HEK293 (cell line): ENCODE results near the gene TSPAN2.

Experiments used
- CTCF ChIA-PET: fragments of 350-600 bp; formaldehyde crosslinking; extraction: SDS; loops from one replicate; lab custom pipeline; 2021; ENCODE audit warnings: antibody characterized with exemption; lab: Yijun Ruan, JAX
- POLR2A ChIA-PET: fragments of 300-600 bp; formaldehyde crosslinking; extraction: SDS; loops from one replicate; lab custom pipeline; 2020; ENCODE audit warnings: antibody characterized with exemption, inconsistent platforms; lab: Yijun Ruan, JAX
- H3K27ac ChIP-seq: fragments of 200-500 bp; sonication (Bioruptor generic); 2 replicates; pipeline ENCODE4 v1.5.1; 2014; ENCODE audit warnings: low read depth, low read length, control low read depth, inconsistent platforms; ENCODE audit errors: extremely low read depth
- H3K36me3 ChIP-seq, 2 experiments: fragments of 200-500 bp in 1 of 2; sonication (Bioruptor generic) in 1 of 2; 1 replicate in 1 of 2; 2 replicates in 1 of 2; pipeline ENCODE4 v1.5.1; 2014 to 2017; ENCODE audit warnings: inconsistent platforms in 2 of 2, low read length in 2 of 2; ENCODE audit not compliant: control insufficient read depth in 2 of 2, insufficient read depth in 1 of 2
- H3K4me1 ChIP-seq: fragments of 200-500 bp; sonication (Bioruptor generic); 2 replicates; pipeline ENCODE4 v1.5.1; 2014; ENCODE audit warnings: mild to moderate bottlenecking, low read length, inconsistent platforms; ENCODE audit not compliant: control insufficient read depth, insufficient read depth
- H3K4me3 ChIP-seq: 2 replicates; pipeline ENCODE4 v1.5.1; 2011; ENCODE audit warnings: low read depth, mild to moderate bottlenecking, control low read depth, low read length, moderate library complexity
- H3K9me3 ChIP-seq: fragments of 200-500 bp; sonication (Bioruptor generic); 2 replicates; pipeline ENCODE4 v1.5.1; 2014; ENCODE audit warnings: low read depth, low read length, inconsistent platforms; ENCODE audit not compliant: control insufficient read depth, insufficient read depth
- KLF8 ChIP-seq: fragments of 450-650 bp; formaldehyde crosslinking; IDR thresholded peaks from 2 replicates; pipeline ENCODE4 v1.5.1; 2016; ENCODE audit warnings: missing biosample characterization, missing genetic modification characterization
- YY2 ChIP-seq: fragments of 450-650 bp; formaldehyde crosslinking; IDR thresholded peaks from 2 replicates; pipeline ENCODE4 v1.5.1; 2016; ENCODE audit warnings: missing biosample characterization, missing genetic modification characterization
- ZBTB20 ChIP-seq: fragments of 450-650 bp; formaldehyde crosslinking; IDR thresholded peaks from 2 replicates; pipeline ENCODE4 v1.5.1; 2016; ENCODE audit warnings: missing biosample characterization, missing genetic modification characterization
- ZNF133 ChIP-seq: fragments of 450-650 bp; formaldehyde crosslinking; IDR thresholded peaks from 2 replicates; pipeline ENCODE4 v1.5.1; 2016; ENCODE audit warnings: missing biosample characterization, missing genetic modification characterization
- ZNF155 ChIP-seq: fragments of 450-650 bp; formaldehyde crosslinking; IDR thresholded peaks from 2 replicates; pipeline ENCODE4 v1.5.1; 2016; ENCODE audit warnings: missing biosample characterization, missing genetic modification characterization
- ZNF223 ChIP-seq: fragments of 450-650 bp; formaldehyde crosslinking; IDR thresholded peaks from 2 replicates; pipeline ENCODE4 v1.5.1; 2016; ENCODE audit warnings: missing biosample characterization, missing genetic modification characterization
- ZNF239 ChIP-seq: fragments of 450-650 bp; formaldehyde crosslinking; IDR thresholded peaks from 2 replicates; pipeline ENCODE4 v1.5.1; 2016; ENCODE audit warnings: missing biosample characterization, missing genetic modification characterization
- ZNF292 ChIP-seq: fragments of 450-650 bp; formaldehyde crosslinking; IDR thresholded peaks from 2 replicates; pipeline ENCODE4 v1.5.1; 2016; ENCODE audit warnings: low read depth, missing biosample characterization, missing genetic modification characterization, borderline replicate concordance
- ZNF324 ChIP-seq: fragments of 450-650 bp; formaldehyde crosslinking; IDR thresholded peaks from 2 replicates; pipeline ENCODE4 v1.5.1; 2016; ENCODE audit warnings: missing biosample characterization, missing genetic modification characterization
- ZNF335 ChIP-seq: fragments of 450-650 bp; formaldehyde crosslinking; conservative IDR thresholded peaks from 2 replicates; pipeline ENCODE4 v1.5.1; 2016; ENCODE audit warnings: missing biosample characterization, missing genetic modification characterization
- ZNF350 ChIP-seq: fragments of 450-650 bp; formaldehyde crosslinking; IDR thresholded peaks from 2 replicates; pipeline ENCODE4 v1.5.0; 2017; ENCODE audit warnings: missing biosample characterization, mild to moderate bottlenecking, missing genetic modification characterization
- ZNF366 ChIP-seq: fragments of 450-650 bp; formaldehyde crosslinking; conservative IDR thresholded peaks from 2 replicates; pipeline ENCODE4 v1.5.1; 2016; ENCODE audit warnings: missing biosample characterization, missing genetic modification characterization
- ZNF37A ChIP-seq: fragments of 450-650 bp; IDR thresholded peaks from 2 replicates; pipeline ENCODE4 v1.5.1; 2018; ENCODE audit warnings: missing biosample characterization, missing genetic modification characterization
- ZNF530 ChIP-seq: fragments of 450-650 bp; formaldehyde crosslinking; IDR thresholded peaks from 2 replicates; pipeline ENCODE4 v1.5.1; 2016; ENCODE audit warnings: low read depth, missing biosample characterization, missing genetic modification characterization
- ZNF561 ChIP-seq: fragments of 450-650 bp; IDR thresholded peaks from 2 replicates; pipeline ENCODE4 v1.5.1; 2018; ENCODE audit warnings: missing biosample characterization, missing genetic modification characterization, borderline replicate concordance
- ZNF623 ChIP-seq: fragments of 450-650 bp; formaldehyde crosslinking; IDR thresholded peaks from 2 replicates; pipeline ENCODE4 v1.5.1; 2016; ENCODE audit warnings: missing biosample characterization, missing genetic modification characterization
- ZNF701 ChIP-seq: fragments of 450-650 bp; formaldehyde crosslinking; IDR thresholded peaks from 2 replicates; pipeline ENCODE4 v1.5.1; 2016; ENCODE audit warnings: missing biosample characterization, missing genetic modification characterization
- ZSCAN23 ChIP-seq: fragments of 450-650 bp; formaldehyde crosslinking; IDR thresholded peaks from 2 replicates; pipeline ENCODE4 v1.5.1; 2016; ENCODE audit warnings: missing biosample characterization, missing genetic modification characterization
- TF ChIP-seq, protein P1 (sequence below): fragments of 450-650 bp; formaldehyde crosslinking; IDR thresholded peaks from 2 replicates; pipeline ENCODE4 v1.5.1; 2016; ENCODE audit warnings: missing biosample characterization, missing genetic modification characterization, borderline replicate concordance
- TF ChIP-seq, protein P2 (sequence below): fragments of 450-650 bp; formaldehyde crosslinking; IDR thresholded peaks from 2 replicates; pipeline ENCODE4 v1.5.1; 2016; ENCODE audit warnings: missing biosample characterization, missing genetic modification characterization
- TF ChIP-seq, protein P3 (sequence below): fragments of 450-650 bp; formaldehyde crosslinking; IDR thresholded peaks from 2 replicates; pipeline ENCODE4 v1.5.1; 2016; ENCODE audit warnings: missing biosample characterization, missing genetic modification characterization
- TF ChIP-seq, protein P4 (sequence below): fragments of 450-650 bp; formaldehyde crosslinking; IDR thresholded peaks from 2 replicates; pipeline ENCODE4 v1.5.1; 2016; ENCODE audit warnings: missing biosample characterization, missing genetic modification characterization

The TSPAN2 gene

DNA sequence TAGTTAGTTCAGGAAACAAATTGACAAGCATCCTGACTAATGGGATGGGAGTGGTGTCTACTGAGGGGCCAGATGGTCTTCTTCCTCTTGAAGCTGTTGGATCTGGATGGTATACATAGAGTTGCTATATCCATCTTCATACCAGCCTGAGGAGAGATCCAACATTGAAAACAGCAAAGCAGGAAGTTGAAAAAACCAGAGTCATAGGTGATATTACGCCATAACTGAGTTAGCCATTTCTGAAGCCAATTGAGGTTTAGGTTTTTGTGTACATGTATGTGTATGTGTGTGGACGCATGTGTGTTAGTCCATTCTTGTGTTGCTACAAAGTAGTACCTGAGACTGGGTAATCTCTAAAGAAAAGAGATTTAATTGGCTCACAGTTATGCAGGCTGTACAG is 2.3 kb upstream of the TSPAN2 start:
- Histone ChIP-seq H3K27ac (no peak overlapping the region), H3K9me3 (no peaks in the 10 kb centered on the region), H3K36me3 (no peaks in the 10 kb centered on the region), H3K4me1 (peaks cover 5% of the 10 kb centered on the region; the same call in 1 of the 2 replicates), H3K4me3 (no peak overlapping the region)
- POLR2A ChIA-PET = no interaction called here
- CTCF ChIA-PET = no interaction called here
- TF ChIP-seq ZNF366 (no peak), ZBTB20 (tag by site-specific recombination) (no peak)

DNA sequence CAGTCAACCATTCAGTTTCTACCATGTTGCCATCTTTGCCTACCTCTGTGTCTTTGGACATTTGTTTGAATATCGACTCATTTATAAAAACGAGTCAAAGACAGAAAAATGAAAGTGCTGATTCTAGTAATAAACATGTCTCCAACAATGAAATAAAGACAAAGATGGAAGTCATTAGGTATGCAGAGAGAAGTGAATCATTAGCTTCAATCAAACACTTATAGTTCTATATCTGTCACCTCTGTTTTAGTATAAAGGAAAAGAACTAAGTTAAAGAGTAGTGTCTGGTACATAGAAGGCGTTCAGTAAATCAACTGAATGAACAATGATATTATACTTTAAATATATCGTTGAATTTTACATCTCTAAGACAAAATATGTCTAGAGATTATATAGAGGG is 1.7 kb upstream of the TSPAN2 start:
- Histone ChIP-seq H3K9me3 (no peaks in the 10 kb centered on the region), H3K36me3 (no peaks in the 10 kb centered on the region), H3K4me1 (peaks cover 5% of the 10 kb centered on the region; the same call in 1 of the 2 replicates), H3K27ac (no peak overlapping the region), H3K4me3 (no peak overlapping the region)
- TF ChIP-seq ZNF292 (tag by site-specific recombination) = no peak
- TF ChIP-seq, protein P1, sequence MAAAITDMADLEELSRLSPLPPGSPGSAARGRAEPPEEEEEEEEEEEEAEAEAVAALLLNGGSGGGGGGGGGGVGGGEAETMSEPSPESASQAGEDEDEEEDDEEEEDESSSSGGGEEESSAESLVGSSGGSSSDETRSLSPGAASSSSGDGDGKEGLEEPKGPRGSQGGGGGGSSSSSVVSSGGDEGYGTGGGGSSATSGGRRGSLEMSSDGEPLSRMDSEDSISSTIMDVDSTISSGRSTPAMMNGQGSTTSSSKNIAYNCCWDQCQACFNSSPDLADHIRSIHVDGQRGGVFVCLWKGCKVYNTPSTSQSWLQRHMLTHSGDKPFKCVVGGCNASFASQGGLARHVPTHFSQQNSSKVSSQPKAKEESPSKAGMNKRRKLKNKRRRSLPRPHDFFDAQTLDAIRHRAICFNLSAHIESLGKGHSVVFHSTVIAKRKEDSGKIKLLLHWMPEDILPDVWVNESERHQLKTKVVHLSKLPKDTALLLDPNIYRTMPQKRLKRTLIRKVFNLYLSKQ = no peak
- no peak for TF ChIP-seq ZNF155 (tag by site-specific recombination)
- TF ChIP-seq ZNF701 (tag by site-specific recombination) = no peak
- no peak for TF ChIP-seq YY2 (tag by site-specific recombination)
- TF ChIP-seq ZNF350 = no peak
- no peak for TF ChIP-seq ZNF37A (tag by site-specific recombination)
- TF ChIP-seq, protein P2, sequence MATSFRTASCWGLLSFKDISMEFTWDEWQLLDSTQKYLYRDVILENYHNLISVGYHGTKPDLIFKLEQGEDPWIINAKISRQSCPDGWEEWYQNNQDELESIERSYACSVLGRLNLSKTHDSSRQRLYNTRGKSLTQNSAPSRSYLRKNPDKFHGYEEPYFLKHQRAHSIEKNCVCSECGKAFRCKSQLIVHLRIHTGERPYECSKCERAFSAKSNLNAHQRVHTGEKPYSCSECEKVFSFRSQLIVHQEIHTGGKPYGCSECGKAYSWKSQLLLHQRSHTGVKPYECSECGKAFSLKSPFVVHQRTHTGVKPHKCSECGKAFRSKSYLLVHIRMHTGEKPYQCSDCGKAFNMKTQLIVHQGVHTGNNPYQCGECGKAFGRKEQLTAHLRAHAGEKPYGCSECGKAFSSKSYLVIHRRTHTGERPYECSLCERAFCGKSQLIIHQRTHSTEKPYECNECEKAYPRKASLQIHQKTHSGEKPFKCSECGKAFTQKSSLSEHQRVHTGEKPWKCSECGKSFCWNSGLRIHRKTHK (tag by site-specific recombination) = no peak
- TF ChIP-seq, protein P3, sequence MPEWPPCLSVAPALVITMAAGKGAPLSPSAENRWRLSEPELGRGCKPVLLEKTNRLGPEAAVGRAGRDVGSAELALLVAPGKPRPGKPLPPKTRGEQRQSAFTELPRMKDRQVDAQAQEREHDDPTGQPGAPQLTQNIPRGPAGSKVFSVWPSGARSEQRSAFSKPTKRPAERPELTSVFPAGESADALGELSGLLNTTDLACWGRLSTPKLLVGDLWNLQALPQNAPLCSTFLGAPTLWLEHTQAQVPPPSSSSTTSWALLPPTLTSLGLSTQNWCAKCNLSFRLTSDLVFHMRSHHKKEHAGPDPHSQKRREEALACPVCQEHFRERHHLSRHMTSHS = no peak
- TF ChIP-seq ZNF133 = no peak
- TF ChIP-seq ZNF623 (tag by site-specific recombination) = no peak
- no peak for TF ChIP-seq ZNF530
- CTCF ChIA-PET = no interaction called here
- POLR2A ChIA-PET = no interaction called here

DNA sequence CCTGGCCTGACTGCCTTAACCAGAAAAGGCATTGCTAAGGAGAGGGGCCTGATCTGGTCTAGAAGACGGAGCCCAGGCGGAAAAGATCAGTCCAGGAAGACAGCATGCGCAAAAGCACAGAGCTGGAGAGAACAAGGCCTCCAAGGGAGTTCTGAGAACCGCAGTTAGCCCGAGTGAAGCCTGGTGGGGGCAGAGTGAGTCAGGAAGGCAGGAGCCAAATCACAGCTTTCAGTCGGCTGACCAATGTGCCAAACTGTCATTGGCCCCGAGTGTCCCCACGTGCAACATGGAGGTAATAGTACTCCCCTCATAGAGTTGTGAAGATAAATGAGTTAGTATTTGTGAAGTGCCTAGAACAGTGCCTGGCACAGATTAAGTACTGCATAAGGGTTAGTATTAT is 1.2 kb upstream of the TSPAN2 start:
- Histone ChIP-seq H3K27ac (no peak overlapping the region), H3K36me3 (no peaks in the 10 kb centered on the region), H3K4me3 (no peak overlapping the region), H3K4me1 (peaks cover 5% of the 10 kb centered on the region; the same call in 1 of the 2 replicates), H3K9me3 (no peaks in the 10 kb centered on the region)
- POLR2A ChIA-PET = no interaction called here
- CTCF ChIA-PET = interaction anchor here (1.0 kb wide), 1 partner anchor 38 kb away, joined by 4 read pairs; no protein-coding TSS in a partner anchor
- TF ChIP-seq ZNF239 (tag by site-specific recombination) = no peak

DNA sequence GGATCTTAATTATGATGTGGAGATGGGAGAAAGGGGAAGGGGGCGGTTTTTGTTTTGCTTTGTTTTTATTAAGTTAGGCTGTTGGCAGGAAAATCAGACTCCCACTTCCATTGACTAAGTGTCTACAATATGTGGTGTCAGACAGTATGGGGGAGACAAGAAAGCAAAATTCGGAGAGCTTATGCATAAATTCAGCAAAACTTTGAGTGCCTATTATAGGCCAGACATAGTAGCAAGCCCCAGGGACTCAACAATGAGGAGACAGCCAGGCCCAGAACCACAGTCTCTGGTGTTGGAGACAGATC is 835 bp upstream of the TSPAN2 start:
- Histone ChIP-seq H3K9me3 (no peaks in the 10 kb centered on the region), H3K4me3 (peak overlapping the region; percentile 65), H3K27ac (no peak overlapping the region; the same call in 1 of the 2 replicates), H3K4me1 (peaks cover 5% of the 10 kb centered on the region; the same call in 1 of the 2 replicates), H3K36me3 (no peaks in the 10 kb centered on the region)
- POLR2A ChIA-PET = no interaction called here
- CTCF ChIA-PET = interaction anchor here (1.0 to 3.3 kb wide), 2 partner anchors 23 to 37 kb away, joined by 4 to 15 read pairs; no protein-coding TSS in a partner anchor
- TF ChIP-seq ZNF223 (tag by site-specific recombination) = no peak
- TF ChIP-seq ZNF335 (tag by site-specific recombination) = peak; percentile 88
- 0 out of 2 replicates have a peak, but pooled peaks have one; percentile 4 for TF ChIP-seq ZNF561 (tag by site-specific recombination)
- TF ChIP-seq ZNF324 (tag by site-specific recombination) = no peak
- no peak for TF ChIP-seq ZSCAN23
- no peak for TF ChIP-seq KLF8 (tag by site-specific recombination)
- TF ChIP-seq, protein P4, sequence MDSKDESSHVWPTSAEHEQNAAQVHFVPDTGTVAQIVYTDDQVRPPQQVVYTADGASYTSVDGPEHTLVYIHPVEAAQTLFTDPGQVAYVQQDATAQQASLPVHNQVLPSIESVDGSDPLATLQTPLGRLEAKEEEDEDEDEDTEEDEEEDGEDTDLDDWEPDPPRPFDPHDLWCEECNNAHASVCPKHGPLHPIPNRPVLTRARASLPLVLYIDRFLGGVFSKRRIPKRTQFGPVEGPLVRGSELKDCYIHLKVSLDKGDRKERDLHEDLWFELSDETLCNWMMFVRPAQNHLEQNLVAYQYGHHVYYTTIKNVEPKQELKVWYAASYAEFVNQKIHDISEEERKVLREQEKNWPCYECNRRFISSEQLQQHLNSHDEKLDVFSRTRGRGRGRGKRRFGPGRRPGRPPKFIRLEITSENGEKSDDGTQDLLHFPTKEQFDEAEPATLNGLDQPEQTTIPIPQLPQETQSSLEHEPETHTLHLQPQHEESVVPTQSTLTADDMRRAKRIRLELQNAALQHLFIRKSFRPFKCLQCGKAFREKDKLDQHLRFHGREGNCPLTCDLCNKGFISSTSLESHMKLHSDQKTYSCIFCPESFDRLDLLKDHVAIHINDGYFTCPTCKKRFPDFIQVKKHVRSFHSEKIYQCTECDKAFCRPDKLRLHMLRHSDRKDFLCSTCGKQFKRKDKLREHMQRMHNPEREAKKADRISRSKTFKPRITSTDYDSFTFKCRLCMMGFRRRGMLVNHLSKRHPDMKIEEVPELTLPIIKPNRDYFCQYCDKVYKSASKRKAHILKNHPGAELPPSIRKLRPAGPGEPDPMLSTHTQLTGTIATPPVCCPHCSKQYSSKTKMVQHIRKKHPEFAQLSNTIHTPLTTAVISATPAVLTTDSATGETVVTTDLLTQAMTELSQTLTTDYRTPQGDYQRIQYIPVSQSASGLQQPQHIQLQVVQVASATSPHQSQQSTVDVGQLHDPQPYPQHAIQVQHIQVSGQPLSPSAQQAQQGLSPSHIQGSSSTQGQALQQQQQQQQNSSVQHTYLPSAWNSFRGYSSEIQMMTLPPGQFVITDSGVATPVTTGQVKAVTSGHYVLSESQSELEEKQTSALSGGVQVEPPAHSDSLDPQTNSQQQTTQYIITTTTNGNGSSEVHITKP (tag by site-specific recombination) = no peak
